Gastrocnemius medialis (tissue), 4 donors: ENCODE measurements around the gene PATL2. TPM values are rescaled to one million over a fixed set of nuclear protein-coding genes. Genes with fewer than 3 reads are reported as not detected.

Experiments used
- ATAC-seq, 2 donors: fragments of 150-250 bp; one replicate each; pipeline ENCODE4 v1.9.1; 2016
- DNase-seq, 2 donors: peaks; one replicate each; pipeline ENCODE4 v3.0.0-alpha.2; 2019
- H3K27ac ChIP-seq, 4 donors: fragments of 200-600 bp; sonication (generic); 1 replicate in 1 of 4; 2 replicates in 3 of 4; pipeline ENCODE4 v1.5.1; 2016 to 2018; ENCODE audit warnings: mild to moderate bottlenecking in 2 of 4, moderate library complexity in 1 of 4
- H3K27me3 ChIP-seq, 3 donors: fragments of 200-600 bp; sonication (generic) in 2 of 3; 1 replicate in 1 of 3; 2 replicates in 2 of 3; pipeline versions ENCODE4 v1.5.1 to v1.6.0; 2016 to 2019; ENCODE audit warnings: mild to moderate bottlenecking in 1 of 3, moderate library complexity in 1 of 3
- H3K36me3 ChIP-seq, 2 donors: fragments of 200-600 bp; sonication (generic) in 1 of 2; one replicate each; pipeline ENCODE4 v1.5.1; 2017 to 2018
- H3K4me1 ChIP-seq, 2 donors: fragments of 200-600 bp; sonication (generic) in 1 of 2; one replicate each; pipeline ENCODE4 v1.5.1; 2016 to 2017; ENCODE audit warnings: mild to moderate bottlenecking in 2 of 2
- H3K4me3 ChIP-seq, 4 donors: fragments of 200-600 bp; sonication (generic) in 3 of 4; 1 replicate in 1 of 4; 2 replicates in 3 of 4; pipeline ENCODE4 v1.5.1; 2016 to 2019; ENCODE audit warnings: mild to moderate bottlenecking in 2 of 4
- H3K9me3 ChIP-seq, 3 donors: fragments of 200-600 bp; sonication (generic) in 2 of 3; 1 replicate in 1 of 3; 2 replicates in 2 of 3; pipeline ENCODE4 v1.5.1; 2016 to 2019
- CTCF ChIP-seq, 5 experiments: fragments of 450-650 bp in 3 of 5; fragments of 200-600 bp in 2 of 5; sonication (generic) in 2 of 5; IDR thresholded peaks in 4 of 5; conservative IDR thresholded peaks in 1 of 5; 1 replicate in 4 of 5; 2 replicates in 1 of 5; pipeline ENCODE4 v1.5.1; 2016 to 2019; ENCODE audit warnings: antibody characterized with exemption in 5 of 5, mild to moderate bottlenecking in 3 of 5, moderate library complexity in 3 of 5
- POLR2A ChIP-seq, 2 donors: fragments of 450-650 bp; IDR thresholded peaks; one replicate each; pipeline ENCODE4 v1.6.1; 2017; ENCODE audit warnings: antibody characterized with exemption in 2 of 2, mild to moderate bottlenecking in 2 of 2, moderate library complexity in 2 of 2
- in situ Hi-C, 4 donors: fragments of 200-750 bp; cut with MboI; loops; one replicate each; pipeline versions ENCODE4 v1.15.0 to v1.8.0; 2017; ENCODE audit warnings: low sequenced_read_pairs in 4 of 4
- intact Hi-C: fragments of 100-400 bp; cut with DNase I; formaldehyde crosslinking; loops from one replicate; pipeline ENCODE4 v1.15.1; 2023; ENCODE audit warnings: low total_unique reads
- total RNA-seq, 4 donors: library from RNA; depleted of rRNA; stranded (reverse); fragments of >200 nt; gene quantifications; one replicate each; pipeline versions ENCODE4 v1.1.0 to v1.2.3, GENCODE V29; 2016

PATL2 gene
- total RNA-seq, 4 donors from 2014 or later, result 0.13 TPM; not detected in 3

GRCh38 chr15:44719293-44719999, 8.3 kb upstream of the PATL2 start:
- no peak for DNase-seq

DNA sequence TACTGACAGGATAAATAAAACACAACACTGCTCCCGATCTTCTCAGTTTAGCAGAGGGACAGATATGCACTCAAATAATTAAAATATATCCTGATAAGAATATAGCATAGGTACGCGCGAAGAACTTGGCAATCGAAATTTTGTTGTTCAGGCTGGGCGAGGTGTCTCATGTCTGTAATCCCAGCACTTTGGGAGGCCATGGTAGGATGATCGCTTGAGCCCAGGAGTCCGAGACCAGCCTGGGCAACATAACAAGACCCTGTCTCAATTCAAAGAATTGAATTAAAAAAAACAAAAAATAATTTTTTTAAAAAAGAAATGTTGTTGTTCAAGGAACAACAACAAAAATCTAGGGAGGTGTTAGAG, 7.8 kb upstream of the PATL2 start:
- no peak for DNase-seq
- Histone ChIP-seq H3K36me3 (peaks cover 5 to 39% of the 10 kb centered on the region in 2 donors), H3K9me3 (no peaks in the 10 kb centered on the region), H3K4me3 (no peak overlapping the region), H3K27me3 (no peaks in the 10 kb centered on the region), H3K27ac (peak overlapping the region in 1 of 4 donors; percentile 4), H3K4me1 (peaks cover 5 to 16% of the 10 kb centered on the region in 2 donors)
- in situ Hi-C loops (loop anchor here in 1 of 4 donors (25.0 kb wide), 1 partner anchor 932 kb away; the partner anchor contains the start of genes ELL3 and SERF2), intact Hi-C loops (loop anchor here (10.0 kb wide), 1 partner anchor 466 kb away; the partner anchor contains the start of gene SHF)
- no peak for ATAC-seq
- no peak for TF ChIP-seq POLR2A (IDR thresholded peaks at IDR 0.05)
- no peak for TF ChIP-seq CTCF (IDR thresholded peaks at IDR 0.05 in 4 of 5, conservative IDR thresholded peaks at IDR 0.05 in 1 of 5)

More at GRCh38 chr15:44719293-44719999, 8.3 kb upstream of the PATL2 start:
- TF ChIP-seq POLR2A (IDR thresholded peaks at IDR 0.05) (no peak), CTCF (IDR thresholded peaks at IDR 0.05 in 4 of 5, conservative IDR thresholded peaks at IDR 0.05 in 1 of 5) (no peak)
- no peaks in the 10 kb centered on the region for H3K27me3 ChIP-seq
- H3K9me3 ChIP-seq, result no peaks in the 10 kb centered on the region
- intact Hi-C loops, result loop anchor here (10.0 kb wide), 1 partner anchor 465 kb away; the partner anchor contains the start of gene SHF
- ATAC-seq, result peak in 1 of 2 donors; percentile 40
- no peak overlapping the region for H3K4me3 ChIP-seq
- in situ Hi-C loops, result loop anchor here in 1 of 4 donors (25.0 kb wide), 1 partner anchor 932 kb away; the partner anchor contains the start of genes ELL3 and SERF2
- peak overlapping the region in 2 of 4 donors; percentile 4 to 16 for H3K27ac ChIP-seq
- H3K36me3 ChIP-seq, result peaks cover 5 to 39% of the 10 kb centered on the region in 2 donors
- H3K4me1 ChIP-seq, result peaks cover 4 to 11% of the 10 kb centered on the region in 2 donors

- no peak overlapping the region for H3K27ac ChIP-seq
- in situ Hi-C loops (loop anchor here in 1 of 4 donors (25.0 kb wide), 1 partner anchor 931 kb away; the partner anchor contains the start of genes ELL3 and SERF2), intact Hi-C loops (loop anchor here (10.0 kb wide), 1 partner anchor 466 kb away; the partner anchor contains the start of gene SHF)
- peaks cover 9 to 21% of the 10 kb centered on the region in 2 donors for H3K4me1 ChIP-seq
- no peaks in the 10 kb centered on the region for H3K9me3 ChIP-seq
- DNase-seq, result no peak
- H3K36me3 ChIP-seq, result peaks cover 5 to 39% of the 10 kb centered on the region in 2 donors
- TF ChIP-seq CTCF (IDR thresholded peaks at IDR 0.05 in 4 of 5, conservative IDR thresholded peaks at IDR 0.05 in 1 of 5) (no peak), POLR2A (IDR thresholded peaks at IDR 0.05) (no peak)
- H3K27me3 ChIP-seq, result no peaks in the 10 kb centered on the region
- H3K4me3 ChIP-seq, result no peak overlapping the region
- no peak for ATAC-seq
These were observed 7.2 kb upstream of the PATL2 start for GRCh38 chr15:44718180-44718926.

- TF ChIP-seq POLR2A (IDR thresholded peaks at IDR 0.05) (no peak), CTCF (IDR thresholded peaks at IDR 0.05 in 4 of 5, conservative IDR thresholded peaks at IDR 0.05 in 1 of 5) (no peak)
- intact Hi-C loops, result loop anchor here (10.0 kb wide), 1 partner anchor 468 kb away; the partner anchor contains the start of gene SHF
- no peaks in the 10 kb centered on the region for H3K27me3 ChIP-seq
- H3K27ac ChIP-seq, result no peak overlapping the region
- ATAC-seq, result no peak
- no peaks in the 10 kb centered on the region for H3K9me3 ChIP-seq
- in situ Hi-C loops, result loop anchor here in 1 of 4 donors (25.0 kb wide), 1 partner anchor 930 kb away; the partner anchor contains the start of genes ELL3 and SERF2
- peaks cover 5 to 39% of the 10 kb centered on the region in 2 donors for H3K36me3 ChIP-seq
- H3K4me3 ChIP-seq, result no peak overlapping the region
- no peak for DNase-seq
- peaks cover 14 to 28% of the 10 kb centered on the region in 2 donors for H3K4me1 ChIP-seq
These were observed 6.0 kb upstream of the PATL2 start for GRCh38 chr15:44716983-44717602.
